Embryonic facial prominence (tissue), 1 donor: ENCODE results near the gene UNC45A.
"Not testable (repeated sequence)": the region's sequence is repeated elsewhere in the genome, so short reads cannot be mapped to it uniquely, and the experiment has no call there.

Experiments used
- DNase-seq: peaks from one replicate; pipeline ENCODE4 v3.0.0-alpha.2; 2016; ENCODE audit errors: extremely low spot score

The UNC45A gene

GRCh38 chr15:90902840-90903732, 32.0 kb upstream of the UNC45A start, which contains the start of gene MAN2A2:
Gene MAN2A2, plus strand, starts transcription at chr15:90903302. Its CDS starts 906 bp downstream, at chr15:90904208.
- DNase-seq, result no peak

DNA sequence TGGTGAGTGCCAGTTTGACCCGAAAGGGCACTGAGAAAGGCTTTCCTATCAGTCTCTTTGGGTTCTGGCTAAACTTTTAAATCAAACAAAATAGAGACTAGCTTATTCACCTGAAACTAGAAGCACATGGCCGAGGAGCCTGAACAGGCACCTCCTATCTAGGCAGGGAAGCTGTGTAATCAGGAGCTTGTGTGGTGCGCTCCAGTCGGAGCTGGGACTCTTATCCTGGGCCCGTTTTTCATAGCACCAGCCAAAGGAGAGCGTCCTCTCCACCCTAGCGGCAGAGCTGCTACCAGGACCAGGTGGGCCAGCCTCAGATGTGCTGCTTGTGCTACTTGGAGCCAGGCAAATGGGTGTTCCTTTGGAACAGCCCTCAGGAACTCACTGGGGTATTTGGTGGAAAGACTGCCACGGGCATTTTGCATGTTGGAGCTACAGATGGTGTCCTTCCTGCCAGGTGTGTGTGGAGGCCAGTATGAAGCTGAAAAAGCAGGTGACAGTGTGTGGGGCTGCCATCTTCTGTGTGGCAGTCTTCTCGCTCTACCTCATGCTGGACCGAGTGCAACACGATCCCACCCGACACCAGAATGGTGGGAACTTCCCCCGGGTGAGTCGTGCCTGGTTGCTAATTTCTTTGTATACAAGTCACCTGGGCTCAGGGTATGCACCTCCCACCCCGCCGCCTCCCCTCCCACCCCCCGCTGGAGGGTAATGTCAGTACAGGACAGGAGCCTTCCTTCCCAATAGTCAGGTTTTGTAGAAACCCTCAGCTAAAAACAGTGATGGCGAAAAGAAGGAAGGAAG, 31.1 kb upstream of the UNC45A start:
- no peak for DNase-seq

DNA sequence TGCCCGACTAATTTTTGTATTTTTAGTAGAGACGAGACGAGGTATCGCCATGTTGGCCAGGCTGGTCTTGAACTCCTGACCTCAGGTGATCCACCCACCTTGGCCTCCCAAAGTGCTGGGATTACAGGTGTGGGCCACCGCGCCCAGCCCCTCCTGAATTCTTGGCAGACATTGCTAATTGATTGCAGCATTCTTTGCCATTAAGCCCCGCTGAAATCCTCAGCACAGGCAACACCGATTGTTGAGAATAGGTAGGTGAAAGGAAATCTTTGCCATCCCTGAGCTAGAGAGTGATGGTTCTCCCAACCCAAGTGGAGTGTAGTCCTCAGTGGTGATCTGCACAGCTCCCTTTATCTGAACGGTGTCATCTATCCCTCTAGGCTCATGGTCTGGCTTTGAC, 30.3 kb upstream of the UNC45A start:
- DNase-seq, result no peak

- DNase-seq, result no peak
These were observed 29.5 kb upstream of the UNC45A start for GRCh38 chr15:90905306-90906180.

- no peak for DNase-seq
These were observed 28.8 kb upstream of the UNC45A start for GRCh38 chr15:90906181-90906849.

- no peak for DNase-seq
These were observed 27.9 kb upstream of the UNC45A start for GRCh38 chr15:90907051-90907660.

- no peak for DNase-seq
These were observed 27.1 kb upstream of the UNC45A start for GRCh38 chr15:90907838-90908507.

- not testable (repeated sequence) for DNase-seq
These were observed 25.6 kb upstream of the UNC45A start for GRCh38 chr15:90909449-90909848.

- no peak for DNase-seq
These were observed 25.1 kb upstream of the UNC45A start for GRCh38 chr15:90909976-90910375.

- DNase-seq, result no peak
These were observed 24.4 kb upstream of the UNC45A start for GRCh38 chr15:90910441-90911301.

DNA sequence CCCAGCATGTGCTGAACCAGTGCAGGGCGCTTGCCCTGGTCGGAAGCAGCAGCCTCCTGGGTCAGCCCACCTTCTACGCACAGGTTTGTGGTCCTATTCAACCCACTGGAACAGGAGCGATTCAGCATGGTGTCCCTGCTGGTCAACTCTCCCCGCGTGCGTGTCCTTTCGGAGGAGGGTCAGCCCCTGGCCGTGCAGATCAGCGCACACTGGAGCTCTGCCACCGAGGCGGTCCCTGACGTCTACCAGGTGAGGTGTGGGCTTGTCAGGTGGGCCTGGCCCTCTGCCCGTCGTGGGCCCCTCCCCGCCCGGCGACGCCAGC, 23.8 kb upstream of the UNC45A start:
- DNase-seq, result no peak

DNA sequence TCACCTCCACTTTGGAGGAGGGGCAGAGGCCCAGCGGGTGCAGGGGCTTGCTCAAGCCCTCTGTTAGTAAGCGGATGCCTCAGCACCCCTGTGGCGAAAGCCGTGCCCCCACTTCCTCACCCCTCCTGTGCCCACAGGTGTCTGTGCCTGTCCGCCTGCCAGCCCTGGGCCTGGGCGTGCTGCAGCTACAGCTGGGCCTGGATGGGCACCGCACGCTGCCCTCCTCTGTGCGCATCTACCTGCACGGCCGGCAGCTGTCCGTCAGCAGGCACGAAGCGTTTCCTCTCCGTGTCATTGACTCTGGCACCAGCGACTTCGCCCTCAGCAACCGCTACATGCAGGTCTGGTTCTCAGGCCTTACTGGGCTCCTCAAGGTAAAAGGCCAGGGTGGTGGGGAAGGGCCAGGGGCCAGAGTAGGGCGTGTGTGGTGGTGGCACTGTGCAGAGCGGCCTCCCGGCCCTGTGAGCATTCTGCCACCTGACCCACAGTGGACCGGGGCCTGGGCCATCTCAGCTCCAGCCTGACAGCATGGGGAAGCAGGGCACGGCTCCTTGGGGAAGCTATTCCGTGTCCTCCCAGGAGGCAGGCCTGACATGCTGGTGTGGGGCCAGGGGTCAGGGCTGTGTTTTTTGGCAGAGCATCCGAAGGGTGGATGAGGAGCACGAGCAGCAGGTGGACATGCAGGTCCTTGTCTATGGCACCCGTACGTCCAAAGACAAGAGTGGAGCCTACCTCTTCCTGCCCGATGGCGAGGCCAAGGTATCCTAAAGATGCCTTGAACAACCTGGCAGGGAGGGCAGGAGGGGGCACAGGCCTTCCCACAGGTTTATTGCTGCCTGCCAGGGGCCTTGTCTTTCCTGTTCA, 22.9 kb upstream of the UNC45A start:
- no peak for DNase-seq

DNA sequence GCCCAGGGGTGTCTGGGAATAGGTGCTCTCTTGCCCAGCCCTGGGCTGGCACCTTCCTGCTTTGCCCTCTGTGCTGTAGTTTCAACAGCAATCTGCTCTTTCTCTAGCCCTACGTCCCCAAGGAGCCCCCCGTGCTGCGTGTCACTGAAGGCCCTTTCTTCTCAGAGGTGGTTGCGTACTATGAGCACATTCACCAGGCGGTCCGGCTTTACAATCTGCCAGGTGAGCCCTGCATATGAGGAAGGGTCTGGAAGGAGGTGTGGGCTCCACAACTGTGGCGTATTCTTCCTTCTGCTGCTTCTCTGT, 22.4 kb upstream of the UNC45A start:
- no peak for DNase-seq

- no peak for DNase-seq
These were observed 21.6 kb upstream of the UNC45A start for GRCh38 chr15:90913398-90913944.

DNA sequence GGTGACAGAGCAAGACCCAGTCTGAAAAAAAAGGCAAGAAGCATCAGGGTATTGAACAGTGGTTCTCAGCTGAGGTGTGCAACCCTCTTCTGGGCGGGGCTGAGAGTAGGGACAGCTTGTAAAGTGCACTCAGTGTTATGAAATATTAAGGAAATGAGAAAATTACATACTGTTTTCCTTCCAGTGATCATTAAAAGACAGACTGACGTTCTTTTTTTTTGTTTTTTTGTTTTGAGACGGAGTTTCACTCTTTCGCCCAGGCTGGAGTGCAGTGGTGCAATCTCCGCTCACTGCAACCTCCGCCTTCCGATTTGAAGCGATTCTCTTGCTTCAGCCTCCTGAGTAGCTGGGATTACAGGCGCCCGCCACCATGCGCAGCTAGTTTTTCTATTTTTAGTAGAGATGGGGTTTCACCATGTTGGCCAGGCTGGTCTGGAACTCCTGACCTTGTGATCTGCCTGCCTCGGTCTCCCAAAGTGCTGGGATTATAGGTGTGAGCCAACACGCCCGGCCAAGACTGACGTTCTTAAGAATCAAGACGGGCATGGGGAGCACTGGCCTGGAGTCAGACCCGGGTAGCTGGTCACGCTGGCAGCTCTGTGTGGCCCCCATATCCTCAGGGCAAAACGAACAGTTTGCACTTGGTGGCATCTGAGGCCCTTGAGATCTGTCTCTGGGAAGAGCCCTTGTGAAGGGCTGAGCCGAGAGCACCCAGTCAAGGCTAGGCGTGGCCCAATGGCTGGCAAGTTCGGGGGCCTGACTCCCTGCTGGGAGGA, 20.6 kb upstream of the UNC45A start:
- no peak for DNase-seq

- no peak for DNase-seq
These were observed 19.8 kb upstream of the UNC45A start for GRCh38 chr15:90915216-90915807.

DNA sequence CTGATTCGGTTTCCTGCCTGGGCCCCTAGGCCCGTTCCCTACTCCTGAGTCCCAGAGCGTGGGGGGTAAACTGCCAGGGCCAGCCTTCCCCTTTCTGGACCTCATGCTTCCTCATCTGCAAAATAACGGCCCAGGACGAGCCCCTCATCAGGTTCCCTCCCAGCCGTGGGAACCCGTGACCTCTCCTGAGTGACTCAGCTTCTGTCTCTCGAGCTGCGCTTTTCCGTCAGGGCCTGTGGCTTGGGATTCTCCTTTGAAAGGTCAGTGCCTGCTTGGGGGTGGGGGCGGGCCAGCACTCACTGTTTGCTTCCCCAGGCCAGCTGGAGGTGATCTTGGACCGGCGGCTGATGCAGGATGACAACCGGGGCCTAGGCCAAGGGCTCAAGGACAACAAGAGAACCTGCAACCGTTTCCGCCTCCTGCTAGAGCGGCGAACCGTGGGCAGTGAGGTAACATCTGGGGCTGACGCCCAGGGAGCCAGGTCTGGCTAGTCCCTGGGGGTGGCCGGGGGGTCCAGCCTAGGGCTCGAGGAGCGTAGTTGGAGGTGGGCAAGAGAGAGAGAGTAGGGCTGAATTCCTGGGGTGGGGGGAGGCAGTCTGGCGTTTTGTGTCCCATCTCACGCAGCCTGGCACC, 19.2 kb upstream of the UNC45A start:
- no peak for DNase-seq
